Superior temporal gyrus (tissue), 1 donor: Measurements from ENCODE around the gene C11orf21.

Source experiments
- DNase-seq: peaks from one replicate; pipeline ENCODE4 v3.0.0-alpha.2; 2016; ENCODE audit errors: extremely low spot score

The C11orf21 gene

GRCh38 chr11:2308713-2309112 lies 7.0 kb upstream of the C11orf21 start:
- DNase-seq = no peak

- no peak for DNase-seq
Observed at GRCh38 chr11:2307501-2308331, 6.0 kb upstream of the C11orf21 start.

- DNase-seq = no peak
Observed at GRCh38 chr11:2306877-2307500, 5.3 kb upstream of the C11orf21 start.

- DNase-seq = no peak
Observed at GRCh38 chr11:2306452-2306823, 4.7 kb upstream of the C11orf21 start.

- no peak for DNase-seq
Observed at GRCh38 chr11:2305788-2306451, 4.2 kb upstream of the C11orf21 start.

- peak; percentile 80 for DNase-seq
Observed at GRCh38 chr11:2305140-2305778, 3.5 kb upstream of the C11orf21 start.

- no peak for DNase-seq
Observed at GRCh38 chr11:2304506-2305139, 2.9 kb upstream of the C11orf21 start.

- no peak for DNase-seq
Observed at GRCh38 chr11:2303627-2304505, 2.1 kb upstream of the C11orf21 start.

- DNase-seq = no peak
Observed at GRCh38 chr11:2302896-2303626, 1.3 kb upstream of the C11orf21 start.

- no peak for DNase-seq
Observed at GRCh38 chr11:2302306-2302895, 683 bp upstream of the C11orf21 start.

- DNase-seq = no peak
Observed at GRCh38 chr11:2300936-2301630, 635 bp downstream of the C11orf21 start.

GRCh38 chr11:2300290-2300935 lies 1.3 kb downstream of the C11orf21 start:
- no peak for DNase-seq

GRCh38 chr11:2299773-2300172 lies 1.9 kb downstream of the C11orf21 start:
- no peak for DNase-seq

- no peak for DNase-seq
Observed at GRCh38 chr11:2298795-2299761, 2.6 kb downstream of the C11orf21 start.

- no peak for DNase-seq
Observed at GRCh38 chr11:2298131-2298794, 3.5 kb downstream of the C11orf21 start.

- DNase-seq = no peak
Observed at GRCh38 chr11:2297623-2298030, 4.1 kb downstream of the C11orf21 start.
